ENCODE measurements around the gene MED14.
"Not testable (repeated sequence)": the region's sequence is repeated elsewhere in the genome, so short reads cannot be mapped to it uniquely, and the experiment has no call there.

MED14 gene

GRCh38 chrX:40735325-40736169 is at the start of gene MED14:
MED14 (minus strand) TSS chrX:40735542; CDS start chrX:40735412, 130 bp downstream.
- peak; percentile 72 to 76 for DNase-seq

DNA sequence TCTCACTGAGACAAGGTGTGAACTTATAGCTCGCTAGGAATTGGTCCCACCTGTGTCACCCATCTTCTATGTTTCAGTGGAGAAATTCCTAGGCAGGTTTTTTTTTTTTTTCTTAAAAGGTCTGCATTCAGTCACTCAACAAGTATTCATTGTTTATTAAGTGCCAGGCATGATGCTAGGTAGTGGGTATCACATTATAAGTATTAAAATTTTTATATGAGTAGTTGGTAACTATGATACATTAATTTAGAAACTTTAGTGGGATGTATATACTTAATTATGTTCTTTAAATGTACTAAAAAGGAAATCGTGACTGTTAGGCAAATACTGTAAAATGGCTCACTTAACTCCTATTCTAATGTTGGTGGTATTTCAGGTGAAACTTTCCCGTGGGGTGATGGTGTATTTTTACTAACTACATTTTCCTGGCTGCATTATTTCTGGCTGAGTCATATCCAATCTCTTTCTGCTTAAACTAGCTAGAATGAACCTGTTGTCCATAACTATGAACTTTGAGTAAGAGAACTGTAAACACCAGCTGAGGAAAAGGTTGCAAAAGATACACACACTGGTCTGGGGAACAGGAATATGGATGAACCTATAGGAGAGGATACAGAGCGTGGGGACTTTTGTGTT is 49.3 kb upstream of the MED14 start:
- no peak for DNase-seq

- not testable (repeated sequence) for DNase-seq
Observed at GRCh38 chrX:40782644-40783259, 47.4 kb upstream of the MED14 start.

DNA sequence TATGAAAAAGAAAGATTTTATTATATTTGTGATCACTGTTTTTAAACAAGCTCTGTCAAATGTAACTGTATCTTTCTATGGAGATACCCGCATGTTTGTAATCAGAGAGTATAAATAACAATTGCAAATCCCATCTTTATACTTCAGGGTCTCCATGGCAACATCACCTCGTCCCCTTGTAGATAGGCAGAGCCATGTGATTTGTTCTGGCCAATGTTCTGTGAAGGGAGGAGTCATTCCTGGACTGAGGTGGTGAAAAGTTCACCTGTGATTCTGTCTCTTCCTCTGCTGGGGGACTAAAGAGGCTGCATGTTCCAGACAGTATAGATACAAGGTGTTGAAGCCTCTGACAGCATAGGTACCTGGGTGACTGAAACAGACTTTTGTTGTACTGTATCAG is 45.6 kb upstream of the MED14 start:
- no peak for DNase-seq

DNA sequence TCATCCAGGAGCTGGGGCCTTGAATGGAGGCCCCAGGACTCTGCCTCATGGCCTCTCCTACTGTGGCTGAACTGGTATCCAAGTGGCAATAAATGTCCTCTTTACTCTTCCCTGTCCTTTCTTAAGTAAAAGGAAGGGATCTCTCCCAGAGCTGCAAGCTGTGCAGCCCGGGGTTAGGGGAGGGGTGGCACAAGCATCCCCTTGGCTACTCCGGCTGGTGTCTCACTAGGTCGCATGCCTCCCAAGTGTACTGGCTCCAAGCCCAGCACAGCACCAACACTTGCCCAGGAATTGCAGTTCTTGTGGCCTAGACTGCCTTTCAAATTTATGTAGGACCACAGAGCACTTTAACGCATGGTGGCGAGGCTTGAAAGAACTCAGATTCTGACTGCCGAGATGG is 44.7 kb upstream of the MED14 start:
- DNase-seq, result no peak

GRCh38 chrX:40778861-40779575 is 43.7 kb upstream of the MED14 start:
- DNase-seq, result no peak

DNA sequence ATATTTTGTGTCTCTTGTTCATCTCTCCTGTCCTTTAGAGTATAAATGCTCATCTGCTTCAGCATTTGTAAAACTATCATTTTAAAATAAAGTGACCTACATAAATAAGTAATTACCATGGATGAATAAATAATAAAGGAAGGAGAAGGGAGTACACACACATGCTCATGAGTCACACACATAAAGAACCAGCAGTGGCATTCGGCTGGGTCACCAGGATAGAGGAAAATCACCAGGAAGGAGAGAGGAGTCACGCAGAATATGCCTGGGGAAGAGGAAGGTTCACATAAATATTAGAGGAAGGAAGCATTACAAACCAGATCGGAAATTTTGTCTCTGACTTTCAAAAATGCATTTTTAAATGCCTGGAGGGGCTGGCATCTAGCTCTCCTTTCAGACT is 38.5 kb upstream of the MED14 start:
- DNase-seq, result peak; percentile 19 to 52

DNA sequence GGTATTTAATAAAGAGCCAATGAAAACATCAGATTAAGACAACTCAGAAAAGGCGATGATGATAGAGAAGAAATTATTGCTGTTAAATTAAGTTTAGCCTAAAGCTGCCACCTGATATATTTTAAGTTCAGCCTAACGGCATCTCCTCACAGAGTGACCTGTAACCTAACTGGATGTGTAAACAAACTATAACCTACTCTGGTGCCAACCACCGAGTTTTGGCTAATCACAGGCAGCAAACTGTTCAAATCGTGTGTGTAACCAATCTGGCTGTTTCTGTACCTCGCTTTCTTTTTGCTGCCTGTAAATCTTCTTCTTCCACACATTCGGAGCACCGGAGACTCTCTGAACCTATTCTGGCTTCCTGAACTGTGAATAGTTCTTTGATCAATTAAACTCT is 37.8 kb upstream of the MED14 start:
- DNase-seq, result no peak

- DNase-seq, result peak; percentile 4 to 16
Observed at GRCh38 chrX:40772290-40772689, 36.9 kb upstream of the MED14 start.

DNA sequence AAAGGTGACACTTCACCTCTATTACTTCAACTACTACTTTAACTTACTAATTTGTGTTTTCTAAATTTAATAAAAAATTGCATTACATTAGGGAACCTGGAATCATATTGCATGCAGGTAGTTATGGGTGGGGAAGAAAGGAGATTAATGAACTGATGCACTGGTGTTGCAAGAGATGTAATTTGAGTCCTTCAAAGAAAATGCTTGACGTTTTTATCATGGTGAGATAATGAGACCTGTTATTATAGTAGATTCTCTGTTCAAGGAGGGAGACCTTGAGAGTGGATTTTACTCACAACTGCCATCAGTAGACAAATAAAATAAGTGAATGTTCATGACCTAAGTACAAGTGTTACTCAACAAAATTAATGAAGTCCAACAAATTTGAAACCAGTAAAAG is 26.4 kb upstream of the MED14 start:
- DNase-seq, result no peak

- no peak for DNase-seq
Observed at GRCh38 chrX:40759374-40759773, 24.0 kb upstream of the MED14 start.

DNA sequence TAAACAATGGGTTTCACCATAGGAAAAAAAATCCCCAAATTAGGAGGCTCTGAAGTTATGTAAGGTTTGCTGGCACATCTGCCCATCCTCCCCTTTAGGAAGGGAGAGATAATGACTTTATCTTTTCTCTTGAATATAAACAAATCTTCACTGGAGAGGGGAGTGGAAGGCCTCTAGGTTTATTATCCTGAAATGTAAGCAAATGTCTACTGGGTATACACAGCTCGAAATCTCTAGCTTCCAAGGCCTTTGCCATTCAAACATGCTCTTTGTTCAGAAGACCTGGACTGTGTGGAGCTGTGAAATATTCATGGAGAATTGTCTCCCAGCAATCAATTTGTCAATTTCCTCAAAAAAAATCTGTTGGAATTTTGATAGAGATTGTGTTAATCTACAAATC is 21.7 kb upstream of the MED14 start:
- DNase-seq, result no peak

DNA sequence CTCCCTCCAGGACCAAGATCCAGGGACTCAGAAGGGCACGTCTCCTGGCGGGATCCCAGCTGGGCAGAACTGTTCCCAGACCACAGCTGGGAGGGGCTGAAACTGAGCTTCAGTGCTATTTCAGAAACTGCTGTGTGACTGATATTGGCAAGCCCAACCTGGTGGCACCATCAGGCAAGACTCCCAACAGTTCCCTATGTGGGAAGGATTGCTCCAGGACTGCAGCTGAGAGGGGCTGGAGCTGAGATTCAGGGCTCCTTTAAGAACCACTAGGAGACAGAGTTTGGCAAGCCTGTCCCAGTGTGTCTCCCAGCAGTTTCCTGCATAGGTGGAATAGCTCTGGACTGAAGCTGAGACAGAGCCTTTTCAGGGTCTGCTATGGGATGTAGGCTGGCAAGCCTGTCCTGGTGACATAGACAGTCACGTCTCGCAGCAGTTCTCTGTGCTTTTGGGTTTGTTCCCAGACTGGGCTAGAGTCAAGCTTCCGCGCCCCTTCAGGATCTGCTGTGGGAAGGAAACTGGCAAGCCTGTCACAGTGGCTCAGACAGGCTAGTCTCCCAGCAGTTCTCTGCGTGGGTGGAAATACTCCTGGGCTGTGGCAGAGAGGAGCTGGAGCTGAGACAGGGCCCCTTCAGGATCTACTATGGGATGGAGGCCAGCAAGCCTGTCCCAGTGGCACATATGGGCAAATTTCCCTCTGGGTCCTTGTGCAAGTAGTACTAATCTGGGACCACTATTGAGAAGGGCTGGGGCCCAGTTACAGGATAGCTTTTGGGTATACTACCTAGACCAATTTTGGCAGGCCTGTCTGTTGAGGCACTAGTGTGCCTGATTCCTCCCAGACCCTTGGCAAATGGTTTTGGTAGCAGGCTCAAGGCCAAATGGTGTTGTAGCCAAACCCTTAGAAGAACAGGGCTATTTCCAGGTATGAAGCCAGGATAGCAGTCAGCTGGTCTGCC is 20.2 kb upstream of the MED14 start:
- DNase-seq, result no peak

GRCh38 chrX:40749681-40750494 is 14.5 kb upstream of the MED14 start:
- DNase-seq, result peak; percentile 30 to 66

DNA sequence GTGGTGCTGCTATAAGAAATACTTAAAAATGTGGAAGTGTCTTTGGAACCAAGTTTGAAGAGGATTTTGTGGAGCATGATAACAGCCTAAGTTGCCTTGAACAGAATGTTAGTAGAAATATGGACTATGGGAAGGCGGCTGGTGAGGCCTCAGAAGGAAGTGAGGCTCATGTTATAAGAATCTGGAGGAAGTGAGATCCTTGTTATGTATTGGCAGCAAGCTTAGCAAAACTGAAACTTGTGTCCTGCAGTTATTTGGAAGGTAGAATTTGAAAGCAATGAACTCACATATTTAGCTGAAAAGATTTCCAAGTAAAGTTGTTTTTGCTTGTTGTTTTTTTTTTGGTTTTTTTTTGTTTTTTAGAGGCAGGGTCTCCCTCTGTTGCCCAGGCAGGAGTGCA is 13.6 kb upstream of the MED14 start:
- DNase-seq, result peak in 1 of 2 donors; percentile 16

- no peak for DNase-seq
Observed at GRCh38 chrX:40746521-40746920, 11.2 kb upstream of the MED14 start.

DNA sequence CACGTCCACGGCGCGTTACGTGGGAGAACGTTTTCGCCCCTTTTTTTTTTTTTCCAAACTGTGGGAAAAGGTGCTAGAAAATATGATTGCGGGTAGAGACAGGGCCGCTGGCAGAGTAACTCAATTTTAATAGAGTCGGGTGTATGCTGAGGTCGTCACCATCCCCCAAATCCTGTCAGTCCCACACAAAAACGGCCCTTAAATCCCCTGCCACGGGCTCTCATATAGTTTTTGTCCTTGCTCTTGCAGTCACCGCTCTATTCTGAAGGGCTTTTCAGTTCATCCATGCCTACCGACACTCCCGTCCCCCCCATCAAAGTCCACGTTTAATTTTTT is 796 bp upstream of the MED14 start:
- DNase-seq, result no peak

DNA sequence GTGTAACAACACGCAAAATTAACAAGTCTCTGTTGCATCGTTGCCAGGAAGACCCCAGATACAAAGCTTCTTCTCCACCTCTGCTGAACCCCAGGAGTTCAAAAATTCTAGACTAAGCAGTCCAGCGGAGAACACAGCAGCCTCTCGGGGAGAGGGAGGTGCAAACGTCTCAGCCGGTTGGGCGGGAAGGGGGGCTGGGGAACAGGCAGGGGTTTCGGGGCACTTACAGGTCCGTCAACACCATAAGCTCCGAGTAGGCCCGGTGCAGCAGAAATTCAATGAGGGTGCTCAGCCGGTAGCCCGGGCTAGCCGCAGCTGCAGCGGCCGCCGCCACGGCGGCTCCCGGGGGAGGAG is 394 bp downstream of the MED14 start:
- DNase-seq, result no peak

DNA sequence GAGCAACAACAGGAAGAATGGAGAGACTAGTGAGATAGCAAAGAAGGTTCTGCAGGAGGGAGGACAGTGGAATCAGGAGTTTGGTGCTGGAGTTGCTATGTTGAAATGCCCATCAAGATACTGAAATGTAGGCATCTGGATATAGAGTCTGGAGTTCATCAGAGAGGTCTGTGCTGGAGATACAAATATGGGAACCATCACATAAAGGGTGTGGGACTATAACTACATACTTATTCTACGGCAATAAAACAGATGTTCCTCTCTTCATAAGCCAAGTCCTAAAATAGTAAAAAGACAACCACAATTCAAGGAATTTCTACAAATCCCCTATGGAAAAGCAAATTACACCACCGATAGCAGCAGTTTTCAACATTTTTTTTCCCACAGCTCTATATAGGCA is 1.6 kb downstream of the MED14 start:
- no peak for DNase-seq

GRCh38 chrX:40732499-40732898 is 2.8 kb downstream of the MED14 start:
- not testable (repeated sequence) for DNase-seq

Measured in inflammatory macrophage treated with lipopolysaccharide for 1 hour (primary cell).